Measurements from ENCODE around the gene BLOC1S5.
"Not testable (repeated sequence)": the region's sequence is repeated elsewhere in the genome, so short reads cannot be mapped to it uniquely, and the experiment has no call there.

BLOC1S5 gene

DNA sequence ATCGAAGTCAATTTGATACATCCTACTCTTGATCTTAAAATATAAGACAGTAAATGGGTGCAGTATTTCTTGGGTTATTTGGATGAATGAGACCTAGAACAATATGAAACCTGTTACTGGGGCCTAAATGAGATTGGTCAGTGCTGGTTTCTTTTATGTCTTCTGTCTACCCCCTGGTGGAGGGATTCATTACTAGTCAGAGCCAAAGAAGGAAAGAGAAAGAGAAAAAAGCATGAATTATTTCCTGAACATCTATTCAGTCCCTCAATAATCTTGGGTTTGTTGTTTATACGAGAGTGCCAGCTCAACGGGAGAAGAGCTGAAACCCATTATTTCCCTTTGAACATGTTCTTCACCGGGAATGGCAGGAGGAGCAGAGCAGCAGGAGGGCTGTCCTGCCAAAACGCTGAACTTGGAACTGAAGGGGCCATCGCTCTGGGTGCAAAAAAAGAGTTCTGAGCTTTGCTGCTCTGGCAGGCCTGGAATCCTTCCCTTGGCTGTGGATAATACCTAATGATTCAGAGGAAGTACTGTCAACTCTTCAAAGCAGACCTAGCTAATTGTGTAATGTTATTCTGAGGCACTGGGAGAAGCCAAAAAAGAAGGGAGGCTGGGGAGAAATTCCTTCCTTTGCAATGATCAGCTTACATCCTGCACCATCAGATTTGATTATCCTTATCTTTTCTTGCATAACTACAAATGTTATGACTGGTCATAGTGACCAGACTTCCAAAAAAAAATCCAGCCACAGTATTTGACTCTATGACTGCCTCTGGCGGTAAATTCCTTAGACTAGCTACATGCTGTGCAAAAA lies 72.0 kb downstream of the BLOC1S5 start:
- peak; percentile 45 for DNase-seq

DNA sequence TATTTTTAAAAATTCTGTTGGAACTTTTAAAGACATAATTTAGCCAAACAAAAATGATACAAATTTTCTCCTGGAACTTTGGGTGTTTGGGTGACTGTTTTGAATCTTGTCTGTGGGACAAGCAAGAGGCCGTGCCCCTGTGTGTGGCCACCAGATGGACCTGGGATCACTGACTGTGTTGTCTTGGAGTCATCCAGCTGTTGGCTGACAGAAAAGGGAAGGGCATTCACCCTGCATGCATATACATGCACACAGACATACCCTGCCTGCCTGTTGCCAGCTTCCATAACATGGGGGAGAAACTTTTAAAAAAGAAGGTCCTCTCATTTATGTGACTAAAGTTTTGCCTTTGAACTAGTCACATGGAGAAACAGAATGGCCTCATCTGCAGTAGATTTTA lies 72.7 kb downstream of the BLOC1S5 start:
- no peak for DNase-seq

DNA sequence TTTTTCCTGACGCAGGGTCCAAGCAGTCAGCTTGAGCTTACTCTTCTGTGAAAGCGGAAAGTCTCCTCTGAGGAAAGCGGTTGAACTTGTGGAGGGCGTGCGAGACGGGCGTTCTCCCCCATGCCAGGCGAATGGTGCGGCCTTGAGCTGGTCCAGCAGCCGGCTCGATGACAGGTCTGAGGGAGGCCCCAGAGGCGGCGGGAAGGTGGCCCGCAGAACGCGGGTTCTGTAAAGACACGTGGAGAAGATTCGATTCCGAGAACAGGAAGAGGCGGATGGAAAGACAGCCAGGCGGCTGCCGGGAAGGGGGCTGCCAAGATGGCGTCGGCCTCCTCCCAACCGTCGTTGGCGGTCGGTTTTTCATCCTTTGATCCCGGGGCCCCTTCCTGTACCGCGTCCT lies 78.0 kb downstream of the BLOC1S5 start:
- no peak for DNase-seq

DNA sequence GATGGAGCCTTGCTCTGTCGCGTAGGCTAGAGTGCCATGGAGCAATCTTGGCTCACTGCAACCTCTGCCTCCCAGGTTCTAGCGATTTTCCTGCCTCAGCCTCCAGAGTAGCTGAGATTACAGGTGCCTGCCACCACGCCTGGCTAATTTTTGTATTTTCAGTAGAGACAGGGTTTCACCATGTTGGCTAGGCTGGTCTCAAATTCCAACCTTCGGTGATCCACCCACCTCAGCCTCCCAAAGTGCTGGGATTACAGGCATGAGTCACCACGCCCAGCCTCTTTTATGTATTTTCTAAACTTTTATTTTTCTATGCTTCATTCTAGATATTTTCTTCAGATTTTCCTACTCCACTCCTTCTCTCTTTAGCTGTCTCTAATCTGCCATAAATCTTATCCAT lies 80.2 kb downstream of the BLOC1S5 start:
- DNase-seq = not testable (repeated sequence)

DNA sequence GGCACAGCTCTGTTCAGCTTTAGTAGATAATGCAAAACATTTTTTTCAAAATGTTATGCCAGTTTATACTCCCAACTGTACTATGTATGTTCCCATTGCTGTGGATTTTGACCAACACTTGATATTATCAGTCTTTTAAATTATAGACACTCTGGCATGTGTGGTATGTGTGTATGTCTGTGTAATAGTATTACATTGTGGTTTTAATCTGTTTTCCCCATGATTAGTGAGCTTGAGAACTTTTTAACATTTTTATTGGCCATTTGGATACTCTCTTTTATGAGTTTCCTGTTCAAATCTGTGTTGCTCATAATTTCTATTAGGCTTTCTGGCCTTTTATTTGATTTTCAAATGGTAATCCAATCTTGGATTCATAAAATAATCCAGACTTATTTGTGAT lies 84.4 kb downstream of the BLOC1S5 start:
- no peak for DNase-seq

DNA sequence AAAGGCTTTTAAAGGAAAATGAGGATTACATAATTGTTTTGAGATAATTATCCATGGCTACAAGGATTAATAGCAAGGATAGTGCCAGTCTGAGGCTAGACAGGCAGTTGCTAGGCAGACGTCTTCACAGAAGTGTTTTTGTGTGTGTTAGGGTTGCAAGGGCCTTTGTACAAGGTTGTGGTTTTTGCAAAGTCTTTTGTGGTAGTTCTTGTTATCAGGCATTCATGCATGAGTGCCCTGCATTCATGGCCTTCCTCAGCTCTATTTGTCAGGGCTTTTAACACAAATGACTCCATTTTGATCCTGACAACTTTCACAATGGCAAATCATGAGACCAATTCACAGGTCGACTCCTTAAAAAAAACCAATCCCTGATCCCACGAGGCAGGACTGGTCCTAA lies 85.5 kb downstream of the BLOC1S5 start:
- peak; percentile 35 for DNase-seq

DNA sequence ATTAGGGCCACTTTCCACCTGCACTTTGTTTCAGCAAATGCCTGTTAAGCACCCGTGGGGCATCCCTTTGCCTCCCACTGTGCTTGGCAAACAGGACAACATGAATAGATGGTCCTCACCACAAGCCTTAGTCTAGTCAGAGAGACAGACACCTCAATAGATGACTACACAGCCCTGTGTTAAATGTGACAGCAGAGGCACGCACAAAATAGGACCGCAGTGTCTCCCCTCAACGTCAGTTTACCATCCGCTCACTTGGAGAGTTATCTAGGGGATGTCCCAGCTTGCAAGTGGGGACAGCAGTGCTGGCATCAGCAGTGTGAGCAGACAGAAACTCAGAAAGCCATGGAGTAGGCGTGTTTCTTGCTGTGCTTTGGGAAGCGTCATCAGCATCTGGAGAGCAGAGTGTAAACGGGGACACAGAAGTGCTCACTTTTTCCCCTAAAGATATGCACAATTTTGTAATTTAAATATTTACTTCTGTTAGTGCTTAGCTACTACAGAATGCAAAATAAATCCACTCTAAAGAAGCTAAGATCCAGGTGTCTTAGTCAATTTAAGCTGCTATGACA lies 87.6 kb downstream of the BLOC1S5 start:
- peak; percentile 82 for DNase-seq

DNA sequence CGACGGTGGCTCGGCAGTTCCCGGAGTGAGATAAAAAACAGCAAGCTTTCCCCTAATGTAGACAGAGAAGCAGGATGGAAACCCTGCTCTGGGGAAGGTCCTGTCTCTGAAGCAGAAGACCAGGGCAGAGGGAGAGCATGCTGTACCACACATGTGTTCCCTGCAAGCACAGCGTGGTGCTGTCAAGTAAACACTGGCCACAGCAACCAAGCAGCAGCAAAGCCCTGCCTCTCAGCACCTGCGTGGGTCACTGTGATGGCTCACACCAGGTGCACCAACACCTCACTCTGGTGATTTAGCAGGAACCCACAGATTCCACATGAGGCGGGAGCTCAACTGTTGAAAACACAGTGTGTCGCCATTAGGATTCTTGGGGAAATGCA lies 88.4 kb downstream of the BLOC1S5 start:
- DNase-seq = peak; percentile 65

DNA sequence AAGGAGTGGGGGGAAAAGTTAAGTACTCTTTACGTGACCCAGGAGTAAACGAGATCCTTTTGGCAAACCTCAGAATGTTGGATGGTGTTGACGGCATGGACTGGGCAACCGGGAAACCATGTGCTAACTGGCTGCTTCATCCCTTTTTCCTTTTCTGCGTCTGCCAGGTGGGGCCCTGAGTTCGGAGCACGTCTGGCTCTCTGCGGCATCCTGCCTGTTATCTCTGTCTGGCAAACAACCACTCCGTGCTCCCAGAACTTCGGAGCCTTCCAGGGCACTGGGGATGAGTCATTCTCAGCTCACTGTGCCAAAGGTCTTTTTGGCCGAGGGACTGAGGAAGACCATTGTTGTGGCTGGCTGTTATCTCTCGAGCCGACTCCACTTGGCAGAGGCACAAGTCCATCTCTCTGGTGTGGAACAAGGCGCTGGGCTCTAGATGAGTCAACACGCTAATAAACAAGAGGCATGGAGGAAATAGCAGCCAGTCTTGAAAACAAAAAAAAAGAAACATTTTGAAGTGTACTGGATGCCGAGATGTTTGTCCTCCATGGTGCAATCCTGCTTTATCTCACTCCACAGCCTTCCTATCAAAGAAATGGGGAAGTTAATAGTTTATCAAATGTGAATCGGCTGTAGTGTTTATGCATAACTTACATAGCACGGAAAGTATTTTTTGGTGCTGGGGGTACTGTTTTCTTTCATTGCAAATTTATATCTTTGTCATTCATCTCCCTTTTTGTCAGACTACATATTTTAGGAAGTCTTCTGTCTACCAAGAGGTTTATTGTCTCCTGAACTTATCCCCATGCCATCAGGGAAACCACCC lies 89.0 kb downstream of the BLOC1S5 start:
- peak; percentile 70 for DNase-seq

DNA sequence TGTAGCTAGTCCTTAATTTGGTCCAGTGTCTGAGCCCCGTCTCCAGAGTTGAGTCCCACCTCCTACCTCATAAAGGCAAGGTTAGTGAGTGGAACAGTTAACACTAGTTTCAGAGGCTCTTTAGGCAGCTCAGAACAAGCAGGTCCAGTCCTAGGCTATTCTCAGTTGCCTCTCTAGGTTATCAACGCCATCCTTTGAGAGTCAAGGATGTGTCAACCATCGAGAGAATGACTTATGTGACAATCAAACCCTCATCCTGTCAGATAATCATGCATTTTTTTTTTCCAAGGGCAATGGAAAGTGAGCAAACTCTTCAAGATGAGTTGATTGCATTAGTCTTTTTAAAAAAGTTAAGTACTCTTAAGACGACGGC lies 89.6 kb downstream of the BLOC1S5 start:
- DNase-seq = no peak

DNA sequence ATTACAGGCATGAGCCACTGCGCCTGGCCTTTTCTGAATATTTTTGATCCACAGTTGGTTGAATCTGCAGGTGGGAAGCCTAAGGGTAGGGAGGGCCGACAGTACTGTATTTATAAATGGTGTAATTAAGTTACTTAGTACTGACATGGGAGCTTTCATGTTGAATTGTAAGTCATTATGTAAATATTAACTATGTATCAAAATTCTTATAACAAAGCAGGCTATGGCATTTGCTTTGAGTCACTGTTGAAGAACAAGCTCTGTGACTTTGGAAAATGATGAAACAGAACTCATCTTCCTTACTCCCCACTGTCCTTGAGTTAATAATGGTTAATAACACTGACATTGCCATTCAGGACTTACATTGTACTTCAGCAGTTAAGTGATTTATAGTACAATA lies 90.6 kb downstream of the BLOC1S5 start:
- DNase-seq = peak; percentile 53

DNA sequence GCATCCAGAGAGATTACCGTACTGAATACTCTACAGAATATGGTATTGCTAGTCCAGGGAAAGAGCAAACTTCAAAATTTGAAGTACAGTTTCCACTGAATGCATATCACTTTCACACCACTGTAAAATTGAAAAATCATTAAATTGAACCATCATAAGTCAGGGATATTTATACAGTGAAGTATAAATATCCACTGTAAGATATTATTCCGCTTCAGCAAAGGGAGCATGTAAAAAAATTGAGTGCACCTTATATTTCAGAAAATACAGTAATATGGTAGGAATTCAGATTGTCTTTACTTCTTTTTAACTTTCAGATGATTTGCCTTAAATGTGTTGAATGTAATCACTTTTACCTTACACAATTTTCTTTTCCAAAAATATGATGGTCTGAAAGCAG lies 92.7 kb downstream of the BLOC1S5 start:
- no peak for DNase-seq

DNA sequence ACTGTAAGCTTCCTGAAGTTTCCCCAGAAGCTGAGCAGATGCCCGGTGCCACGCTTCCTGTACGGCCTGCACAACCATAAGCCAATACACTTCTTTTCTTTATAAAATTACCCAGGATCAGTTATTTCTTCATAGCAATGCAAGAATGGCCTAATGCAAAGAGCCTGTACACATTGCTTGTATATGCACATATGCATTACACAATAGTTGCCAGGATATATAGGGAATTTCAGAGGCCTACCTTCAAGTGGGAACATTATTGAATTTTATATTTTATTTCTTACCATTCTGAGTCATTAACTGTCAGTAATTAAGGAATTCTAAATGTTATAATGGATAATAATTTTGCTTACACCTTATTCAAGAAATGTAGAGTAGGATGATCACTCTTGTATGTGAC lies 93.6 kb downstream of the BLOC1S5 start:
- DNase-seq = no peak
